GM19351 (cell line): ENCODE results near the gene ITGAL.
"Not testable (repeated sequence)": the region's sequence is repeated elsewhere in the genome, so short reads cannot be mapped to it uniquely, and the experiment has no call there.

Experiments
- ATAC-seq: cut with Tn5 transposase; IDR thresholded peaks from one replicate; pipeline ENCODE4 v1.9.1; 2021; ENCODE audit warnings: mild to moderate bottlenecking, moderate library complexity; ENCODE audit not compliant: unreplicated experiment

ITGAL gene

DNA sequence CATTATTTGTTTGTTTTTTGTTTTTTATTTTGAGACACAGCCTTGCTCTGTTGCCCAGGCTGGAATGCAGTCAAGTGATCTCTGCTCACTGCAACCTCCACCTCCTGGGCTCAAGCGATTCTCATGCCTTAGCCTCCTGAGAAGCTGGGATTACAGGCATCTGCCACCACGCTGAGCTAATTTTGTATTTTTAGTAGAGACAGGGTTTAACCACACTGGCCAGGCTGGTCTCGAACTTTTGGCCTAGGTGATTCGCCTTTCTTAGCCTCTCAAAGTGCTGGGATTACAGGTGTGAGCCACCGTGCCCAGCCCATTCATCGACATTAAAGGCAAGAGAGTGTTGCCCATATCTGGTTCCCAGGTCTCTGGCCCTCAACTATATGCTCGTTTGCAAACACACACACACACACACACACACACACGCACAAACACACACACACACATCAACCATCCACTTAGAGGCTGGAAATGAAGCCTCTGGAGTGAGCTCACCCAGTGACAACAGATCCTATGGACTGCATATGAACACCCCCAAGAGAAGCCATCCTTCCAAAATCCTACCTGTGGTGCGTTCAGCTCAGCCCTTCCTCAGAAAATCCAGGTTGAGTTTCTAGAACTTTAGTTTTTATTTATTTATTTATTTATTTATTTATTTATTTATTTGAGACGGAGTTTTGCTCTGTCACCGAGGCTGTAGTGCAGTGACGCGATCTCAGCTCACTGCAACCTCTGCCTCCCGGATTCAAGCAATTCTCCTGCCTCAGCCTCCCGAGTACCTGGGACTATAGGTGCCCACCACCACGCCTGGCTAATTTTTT is 14.6 kb upstream of the ITGAL start:
- ATAC-seq: no peak

DNA sequence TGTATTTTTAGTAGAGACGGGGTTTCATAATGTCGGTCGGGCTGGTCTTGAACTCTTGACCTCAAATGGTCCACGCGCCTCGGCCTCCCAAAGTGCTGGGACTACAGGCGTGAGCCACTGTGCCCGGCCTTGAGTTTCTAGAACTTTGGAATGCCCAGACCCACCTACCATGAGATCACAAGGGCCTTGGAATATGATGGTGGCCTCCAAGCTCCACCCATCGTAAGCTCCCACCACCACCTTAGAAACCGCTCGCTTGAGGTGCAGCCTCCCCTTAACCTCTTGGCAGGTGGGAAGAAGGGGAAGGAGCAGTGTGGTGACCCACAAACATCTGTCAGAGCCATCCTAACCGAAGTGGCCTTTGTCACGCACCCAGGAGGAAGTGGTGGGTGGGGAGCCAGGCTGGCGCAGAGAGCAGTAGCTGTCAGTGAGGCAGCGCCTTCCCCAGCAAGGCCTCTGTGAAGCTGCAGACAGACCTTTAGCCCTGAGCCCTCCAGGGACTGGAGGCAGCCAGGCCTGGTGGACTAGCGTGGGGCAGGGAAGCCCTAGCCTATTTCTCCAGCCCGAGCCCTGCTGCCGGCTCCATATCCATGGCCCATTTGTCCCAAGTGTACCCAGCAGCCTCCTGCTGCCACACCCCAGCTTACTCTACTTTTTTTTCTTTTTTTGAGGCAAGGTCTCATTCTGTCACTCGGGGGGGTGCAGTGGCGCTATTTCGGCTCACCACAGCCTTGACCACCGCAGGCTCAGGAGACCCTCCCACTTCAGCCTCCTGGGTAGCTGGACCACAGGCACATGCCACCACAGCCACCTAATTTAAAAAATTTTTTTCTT is 13.8 kb upstream of the ITGAL start:
- ATAC-seq: peak; percentile 80

DNA sequence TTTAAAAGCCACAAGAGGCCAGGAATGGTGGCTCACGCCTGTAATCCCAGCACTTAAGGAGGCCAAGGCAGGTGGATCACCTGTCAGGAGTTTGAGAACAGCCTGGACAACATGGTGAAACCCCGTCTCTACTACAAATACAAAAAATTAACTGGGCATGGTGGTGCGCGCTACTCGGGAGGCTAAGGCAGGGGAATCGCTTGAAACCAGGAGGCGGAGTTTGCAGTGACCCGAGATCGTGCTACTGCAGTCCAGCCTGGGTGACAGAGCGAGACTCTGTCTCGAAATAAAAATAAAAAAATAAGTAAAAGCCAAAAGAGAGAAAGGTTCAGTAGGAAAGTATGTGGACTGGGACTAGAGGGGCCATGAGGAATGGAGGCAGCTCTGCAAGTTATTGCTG is 13.1 kb upstream of the ITGAL start:
- ATAC-seq: no peak

DNA sequence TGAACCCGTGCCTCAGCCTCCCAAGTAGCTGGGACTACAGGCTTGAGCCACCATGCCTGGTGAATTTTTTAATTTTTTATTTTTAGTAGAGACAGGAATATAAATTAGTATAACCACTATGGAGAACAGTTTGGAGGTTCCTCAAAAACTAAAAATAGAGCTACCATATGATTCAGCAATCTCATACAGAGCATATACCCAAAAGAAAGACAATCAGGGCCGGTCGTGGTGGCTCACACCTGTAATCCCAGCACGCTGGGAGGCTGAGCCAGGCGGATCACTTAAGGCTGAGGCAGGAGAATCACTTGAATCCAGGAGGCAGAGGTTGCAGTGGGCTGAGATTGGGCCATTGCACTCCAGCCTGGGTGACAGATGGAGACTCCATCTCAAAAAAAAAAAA is 11.1 kb upstream of the ITGAL start:
- not testable (repeated sequence) for ATAC-seq

- no peak for ATAC-seq
These were observed 8.5 kb upstream of the ITGAL start for GRCh38 chr16:30464078-30464477.

DNA sequence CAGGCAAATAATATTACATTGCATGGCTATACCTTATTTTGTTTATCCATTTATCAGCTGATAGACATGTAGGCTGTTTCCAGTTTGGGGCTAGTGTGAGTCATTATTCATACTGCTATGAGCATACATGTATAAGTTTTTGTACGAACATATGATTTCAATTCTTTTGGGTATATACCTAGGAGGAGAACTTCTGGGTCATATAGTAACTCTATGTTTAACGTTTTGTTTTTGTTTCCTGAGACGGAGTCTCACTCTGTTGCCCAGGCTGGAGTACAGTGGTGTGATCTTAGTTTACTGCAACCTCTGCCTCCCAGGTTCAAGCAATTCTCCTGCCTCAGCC is 2.4 kb upstream of the ITGAL start:
- ATAC-seq: no peak

- peak; percentile 3 for ATAC-seq
These were observed 1.9 kb upstream of the ITGAL start for GRCh38 chr16:30470632-30470995.

GRCh38 chr16:30473231-30474073 is 910 bp downstream of the ITGAL start:
- ATAC-seq: no peak

DNA sequence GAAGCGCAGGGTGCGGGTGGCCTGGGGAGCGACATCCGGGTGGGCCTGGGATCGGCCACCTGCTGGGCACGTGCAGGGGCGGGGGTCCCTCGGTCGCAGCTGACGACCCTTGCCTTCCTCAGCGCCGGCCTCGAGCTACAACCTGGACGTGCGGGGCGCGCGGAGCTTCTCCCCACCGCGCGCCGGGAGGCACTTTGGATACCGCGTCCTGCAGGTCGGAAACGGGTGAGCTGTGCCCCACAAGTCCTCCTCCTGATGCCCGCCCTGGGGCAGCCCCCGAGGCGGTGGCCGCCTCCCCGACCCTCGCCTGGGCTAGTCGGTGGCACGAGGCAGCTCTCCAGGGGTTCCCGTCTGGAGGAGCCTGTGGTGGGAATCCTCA is 1.5 kb downstream of the ITGAL start:
- no peak for ATAC-seq

DNA sequence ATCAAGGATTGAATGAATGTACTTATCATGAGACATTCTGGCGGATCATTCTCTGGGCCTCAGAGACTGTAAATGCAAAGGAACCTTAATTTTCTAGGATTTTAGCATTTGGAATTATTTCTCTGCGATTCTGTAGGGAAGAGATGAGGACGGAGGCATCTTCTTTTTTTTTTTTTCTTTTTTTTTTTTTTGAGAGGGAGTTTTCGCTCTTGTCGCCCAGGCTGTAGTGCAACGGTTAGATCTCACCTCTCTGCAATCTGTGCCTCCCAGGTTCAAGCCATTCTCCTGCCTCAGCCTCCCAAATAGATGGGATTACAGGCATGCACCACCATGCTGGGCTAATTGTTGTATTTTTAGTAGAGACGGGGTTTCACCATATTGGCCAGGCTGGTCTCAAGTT is 2.1 kb downstream of the ITGAL start:
- ATAC-seq: no peak

- ATAC-seq: no peak
These were observed 4.4 kb downstream of the ITGAL start for GRCh38 chr16:30476991-30477390.

DNA sequence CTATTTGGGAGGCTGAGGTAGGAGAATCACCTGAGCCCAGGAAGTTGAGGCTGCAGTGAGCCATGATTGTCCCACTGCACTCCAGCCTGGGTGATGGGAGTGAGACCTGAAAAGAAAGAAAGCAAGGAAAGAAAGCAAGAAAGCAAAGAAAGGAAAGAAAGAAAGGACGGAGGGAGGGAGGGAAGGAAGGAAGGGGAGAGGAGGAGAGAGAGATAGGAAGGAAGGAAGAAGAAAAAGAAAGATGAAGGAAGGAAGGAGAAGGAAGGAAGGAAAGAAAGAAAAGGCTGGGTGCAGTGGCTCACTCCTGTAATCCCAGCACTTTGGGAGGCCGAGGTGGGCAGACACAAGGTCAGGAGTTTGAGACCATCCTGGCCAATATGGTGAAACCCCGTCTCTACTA is 5.2 kb downstream of the ITGAL start:
- not testable (repeated sequence) for ATAC-seq

- ATAC-seq: no peak
These were observed 6.4 kb downstream of the ITGAL start for GRCh38 chr16:30478766-30479478.

GRCh38 chr16:30481381-30481780 is 8.8 kb downstream of the ITGAL start:
- ATAC-seq: no peak

GRCh38 chr16:30482366-30482765 is 9.8 kb downstream of the ITGAL start:
- ATAC-seq: no peak

DNA sequence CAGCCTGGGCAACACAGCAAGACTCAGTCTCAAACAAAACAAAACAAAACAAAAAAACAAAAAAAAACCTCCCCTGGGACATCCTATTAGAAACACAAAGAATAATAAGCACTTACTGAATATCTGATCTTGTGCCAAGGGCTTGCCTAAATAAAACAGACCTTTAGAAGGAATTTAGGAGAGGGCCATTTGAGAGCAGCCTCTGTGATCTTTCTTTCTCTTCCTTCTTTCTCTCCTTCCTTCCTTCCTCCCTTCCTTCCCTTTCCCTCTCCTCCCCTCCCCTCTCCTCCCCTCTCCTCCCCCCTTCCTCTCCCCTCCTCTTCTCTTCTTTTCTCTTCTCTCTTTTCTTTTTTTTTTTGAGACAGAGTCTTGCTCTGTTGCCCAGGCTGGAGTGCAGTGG is 12.3 kb downstream of the ITGAL start:
- ATAC-seq: no peak

GRCh38 chr16:30485818-30486436 is 13.4 kb downstream of the ITGAL start:
- no peak for ATAC-seq

DNA sequence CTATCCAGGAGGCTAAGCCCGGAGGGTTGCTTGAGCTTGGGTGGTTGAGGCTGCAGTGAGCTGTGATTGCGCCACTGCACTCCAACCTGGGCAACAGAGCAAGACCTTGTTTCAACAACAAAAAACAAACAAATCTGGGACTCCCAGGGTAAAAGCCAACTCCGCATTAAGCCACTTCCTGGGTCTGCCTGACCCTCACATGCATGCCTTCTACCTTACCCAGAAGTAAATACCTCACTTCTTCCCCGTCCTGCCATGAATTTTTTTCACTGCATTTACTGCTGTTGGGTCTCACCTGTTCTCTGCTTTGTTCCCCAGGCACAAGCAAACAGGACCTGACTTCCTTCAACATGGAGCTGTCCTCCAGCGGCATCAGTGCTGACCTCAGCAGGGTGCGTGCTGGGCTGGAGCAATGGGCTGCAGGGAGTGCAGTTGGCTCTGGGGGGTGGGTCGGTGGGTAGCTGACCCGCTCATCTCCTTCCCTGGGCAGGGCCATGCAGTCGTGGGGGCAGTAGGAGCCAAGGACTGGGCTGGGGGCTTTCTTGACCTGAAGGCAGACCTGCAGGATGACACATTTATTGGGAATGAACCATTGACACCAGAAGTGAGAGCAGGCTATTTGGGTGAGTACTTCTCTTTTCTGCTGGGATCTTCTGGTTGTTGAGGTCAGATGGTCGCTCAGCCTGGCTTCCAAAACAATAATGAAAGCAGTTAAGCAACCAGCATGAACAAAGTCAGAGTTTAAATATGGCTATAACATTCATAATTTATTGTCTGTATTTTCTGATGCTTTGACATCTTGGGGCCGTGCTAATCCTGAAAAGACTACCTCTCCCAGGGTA is 16.4 kb downstream of the ITGAL start:
- no peak for ATAC-seq

GRCh38 chr16:30490210-30490609 is 17.7 kb downstream of the ITGAL start:
- ATAC-seq: no peak

GRCh38 chr16:30491229-30491628 is 18.7 kb downstream of the ITGAL start:
- ATAC-seq: no peak
